COLO829 (cell line): ENCODE results near the gene C2orf49.

Source experiments
- DNase-seq: peaks from one replicate; pipeline ENCODE4 v3.0.0; 2012; ENCODE audit warnings: low spot score

C2orf49 gene

DNA sequence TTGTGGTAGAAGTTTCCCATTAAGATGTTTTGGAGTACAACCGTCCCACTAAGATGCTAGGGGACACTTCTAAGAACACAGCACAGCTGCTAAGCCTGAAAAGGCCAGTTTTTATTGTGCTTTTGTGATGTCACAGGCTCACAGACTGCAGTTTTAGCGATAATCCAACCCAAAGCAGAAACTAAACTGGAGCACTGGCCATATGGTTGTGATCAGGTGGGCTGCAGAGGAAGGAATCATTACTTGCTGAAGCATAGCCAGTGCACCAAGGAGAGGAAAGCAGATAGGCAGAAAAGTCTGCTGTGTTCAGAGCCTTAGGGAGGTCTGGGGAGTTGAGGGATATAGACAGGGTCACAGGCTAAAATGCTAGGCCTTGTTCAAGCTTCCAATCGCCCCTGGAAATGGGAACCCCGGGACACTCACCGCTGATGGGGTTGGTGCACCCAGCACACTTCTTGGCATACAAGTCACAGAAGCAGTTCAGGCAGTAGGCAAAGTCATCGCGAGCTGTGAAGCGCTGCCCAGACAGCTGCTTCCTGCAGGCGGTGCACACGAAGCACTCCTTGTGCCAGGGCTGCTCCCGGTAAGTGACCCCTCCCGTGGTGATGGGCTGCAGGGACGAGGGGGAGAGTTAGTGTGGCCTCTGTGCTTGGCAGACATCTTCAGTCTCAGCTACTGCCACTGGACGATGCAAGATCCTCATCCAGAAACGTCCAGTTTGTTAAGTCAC is 25.7 kb downstream of the C2orf49 start:
- no peak for DNase-seq

DNA sequence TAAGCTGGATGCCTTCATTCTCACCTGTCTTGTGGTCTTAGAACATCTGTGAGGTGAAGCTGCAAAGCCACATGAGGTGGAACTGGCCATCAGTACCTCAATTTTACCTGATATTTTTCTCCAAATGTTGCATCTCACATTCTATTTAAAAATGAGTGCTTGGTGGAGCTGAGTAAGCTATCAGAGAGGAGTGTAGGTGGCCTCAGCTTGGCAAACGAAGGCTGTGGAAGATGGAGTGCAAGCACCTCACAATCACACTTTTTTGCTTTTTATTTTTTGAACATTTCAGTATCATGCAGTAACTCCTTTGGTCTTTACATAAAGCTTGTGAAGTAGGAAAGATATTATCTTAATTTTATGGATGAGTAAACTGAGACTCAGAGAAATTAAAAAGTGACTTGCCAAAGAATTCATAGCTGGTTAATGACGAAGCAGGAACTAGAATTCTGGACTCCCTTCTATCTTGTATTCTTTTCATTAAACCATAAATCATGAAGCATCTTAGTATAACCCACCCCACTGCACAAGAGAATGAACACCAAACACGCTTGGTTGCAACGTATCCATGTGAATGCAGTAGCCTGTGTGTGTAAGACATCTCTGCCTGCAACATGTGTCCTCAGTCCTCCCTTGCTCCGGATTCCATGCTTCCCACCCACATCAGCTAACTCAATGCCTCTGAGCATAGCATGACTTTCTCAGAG is 27.2 kb downstream of the C2orf49 start:
- DNase-seq, result no peak

DNA sequence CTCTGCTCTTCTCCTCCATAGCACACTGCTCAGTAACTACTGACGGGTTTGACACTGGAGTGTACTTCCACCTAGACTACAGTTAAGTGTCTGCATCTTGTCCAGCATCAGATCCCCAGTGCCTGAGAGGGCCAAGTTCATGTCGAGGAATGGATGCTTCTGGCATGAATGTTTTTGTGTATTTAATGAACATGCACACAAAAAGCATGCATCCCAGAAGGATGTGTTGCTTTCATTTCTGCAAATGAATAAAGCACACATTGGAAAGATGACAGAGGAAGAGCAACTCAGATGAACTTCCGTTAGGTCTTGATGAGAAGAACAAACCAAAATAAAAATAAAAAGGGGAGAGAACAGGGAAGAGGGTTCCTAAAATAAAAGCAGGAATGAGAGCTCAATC is 27.9 kb downstream of the C2orf49 start:
- DNase-seq, result no peak

DNA sequence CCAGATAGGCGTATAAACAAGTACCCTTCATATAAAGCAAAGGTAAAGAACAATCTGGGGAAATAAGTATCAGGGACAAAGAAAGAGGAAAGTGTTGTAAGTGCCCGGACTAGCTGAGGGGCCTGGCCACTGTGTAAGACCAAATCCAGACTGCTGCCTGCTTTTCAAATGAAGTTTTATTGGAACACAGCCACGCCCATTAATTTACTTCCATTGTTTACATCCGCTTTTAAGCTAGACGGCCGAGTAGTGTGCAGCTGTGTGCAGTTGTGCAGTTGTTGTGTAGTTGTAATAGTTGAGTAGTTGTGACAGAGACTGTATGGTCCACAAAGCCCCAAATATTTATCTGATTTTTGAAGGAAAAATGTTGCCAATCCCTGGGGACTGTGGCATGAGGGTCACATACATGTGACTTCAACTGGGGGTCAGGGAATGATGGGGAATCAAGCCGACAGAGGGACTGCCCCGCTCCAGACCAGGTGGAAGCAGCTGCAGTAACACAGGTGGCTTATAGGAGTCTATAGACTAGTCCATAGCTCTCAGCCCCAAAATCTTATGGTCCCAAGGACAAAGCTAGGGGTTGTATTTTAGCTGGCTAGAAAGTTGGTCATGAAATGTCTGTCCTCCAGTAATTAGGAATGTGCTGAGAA is 31.5 kb downstream of the C2orf49 start:
- no peak for DNase-seq

DNA sequence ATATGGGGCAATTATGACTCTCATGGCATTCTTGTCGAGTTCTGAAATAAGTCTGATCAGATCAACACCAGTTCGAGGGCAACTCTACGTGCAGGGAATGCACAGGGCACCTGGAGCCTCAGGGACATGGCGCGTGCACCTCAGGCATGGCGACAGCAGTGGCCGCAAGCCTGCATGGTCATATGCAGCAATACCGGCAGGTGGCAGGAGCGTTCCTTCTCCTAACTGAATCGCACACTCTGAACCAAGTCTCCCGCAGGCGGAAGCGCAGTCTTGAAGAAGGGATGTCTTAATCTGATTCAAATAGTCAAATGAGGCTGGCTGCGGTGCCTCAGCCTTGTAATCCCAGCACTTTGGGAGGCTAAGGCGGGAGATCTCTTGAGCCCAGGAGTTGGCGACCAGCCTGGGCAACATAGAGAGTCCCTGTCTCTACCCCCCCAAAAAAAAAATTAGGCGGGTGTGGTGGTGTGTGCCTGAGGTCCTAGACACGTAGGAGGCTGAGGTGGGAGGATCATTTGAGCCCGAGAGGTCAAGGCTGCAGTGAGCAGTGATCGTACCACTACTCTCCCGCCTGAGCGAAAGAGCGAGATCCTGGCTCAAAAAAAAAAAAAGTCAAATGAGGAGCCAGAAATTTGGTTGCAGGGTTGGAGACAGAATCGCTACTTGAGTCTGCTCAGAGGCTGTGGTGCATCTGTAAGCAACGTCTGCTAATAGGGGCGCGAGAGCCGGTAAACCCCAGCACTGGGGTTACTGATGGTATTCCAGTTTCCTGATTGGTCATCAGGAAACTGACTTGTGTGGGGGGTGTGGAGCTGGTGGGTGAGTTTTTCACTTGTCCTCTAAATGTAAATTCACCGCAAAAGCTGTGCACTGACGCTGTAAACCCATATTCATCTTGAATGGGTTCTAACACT is 32.7 kb downstream of the C2orf49 start:
- DNase-seq, result peak; percentile 71

DNA sequence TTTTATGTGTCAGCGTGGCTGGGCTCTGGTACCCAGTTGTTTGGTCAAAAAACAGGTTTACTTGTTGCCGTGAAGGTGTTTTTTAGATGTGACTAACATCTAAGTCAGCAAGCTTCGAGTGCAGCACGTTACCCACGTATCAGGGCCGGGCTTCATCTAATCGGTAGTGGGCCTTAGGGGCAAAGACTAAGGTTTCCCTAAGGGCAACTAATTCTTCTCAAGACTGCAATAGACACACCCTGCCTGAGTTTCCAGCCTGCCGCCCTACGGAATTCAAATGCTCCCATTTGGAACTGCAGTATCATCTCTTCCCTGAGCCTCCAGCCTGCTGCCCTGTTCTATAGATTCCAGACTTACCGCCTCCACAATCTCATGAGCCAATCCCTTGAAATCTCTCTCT is 33.8 kb downstream of the C2orf49 start:
- DNase-seq, result no peak

DNA sequence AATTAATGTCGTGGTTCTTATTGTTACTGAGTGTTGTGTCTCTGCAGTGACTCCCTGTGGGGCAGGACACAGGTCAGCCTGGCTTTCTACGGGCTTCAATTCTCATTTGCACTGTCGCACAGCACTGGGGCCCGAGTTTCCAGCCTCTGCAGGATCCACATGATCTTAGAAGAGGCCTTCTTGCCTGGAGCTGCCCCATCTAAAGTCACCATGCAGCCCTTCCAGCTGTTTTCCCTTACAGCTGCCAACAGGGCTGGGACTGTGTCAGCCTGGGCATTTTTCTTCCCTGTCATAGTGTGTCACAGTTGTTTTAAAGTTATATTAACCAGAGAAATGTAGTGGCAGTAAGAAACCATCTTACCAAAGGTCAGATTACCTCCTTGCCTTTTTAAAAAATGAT is 34.5 kb downstream of the C2orf49 start:
- no peak for DNase-seq

DNA sequence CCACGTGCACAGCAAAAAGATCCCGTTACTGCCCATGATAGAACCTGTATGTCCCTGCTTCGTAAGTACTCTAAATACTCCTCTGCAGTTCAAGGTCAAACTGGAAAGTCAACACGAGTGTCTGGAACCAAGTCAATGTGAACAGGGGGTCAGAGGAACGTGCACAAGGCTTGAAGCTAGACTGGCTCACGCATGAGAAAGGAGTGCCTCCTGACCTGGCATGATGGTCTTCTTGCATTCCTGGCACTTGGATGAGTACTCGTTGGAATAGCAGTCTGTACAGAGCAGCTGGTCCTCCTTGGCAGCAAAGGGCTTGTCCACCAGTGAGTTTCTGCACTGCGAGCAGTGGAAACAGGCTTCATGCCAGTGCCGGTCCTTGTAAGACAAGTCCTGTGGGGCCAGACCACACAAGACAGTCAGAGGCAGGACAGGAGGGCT is 36.0 kb downstream of the C2orf49 start:
- no peak for DNase-seq

DNA sequence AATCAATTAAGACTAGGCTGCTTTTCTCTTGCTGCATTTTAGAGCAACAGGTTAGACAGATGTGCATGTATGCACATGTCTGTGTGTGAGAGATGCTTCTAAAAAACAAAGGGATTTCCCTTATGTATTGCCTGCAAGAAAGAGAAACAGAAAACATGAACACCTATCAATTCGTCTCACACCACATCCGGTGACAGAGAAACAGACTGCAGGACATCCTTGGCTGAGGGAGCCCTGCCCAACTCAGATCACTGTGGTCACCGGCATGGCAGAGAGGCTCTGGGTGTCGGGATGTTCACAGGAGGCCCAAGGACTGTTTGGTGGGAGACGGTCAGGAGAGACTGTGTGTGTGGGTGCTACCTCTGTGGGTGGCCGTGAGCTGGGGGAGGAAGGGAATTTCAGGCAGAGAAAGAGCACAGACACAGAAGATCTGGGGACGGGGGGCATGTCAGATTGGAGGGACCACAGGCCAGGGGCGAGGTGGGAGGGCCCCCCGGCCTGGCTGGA is 36.6 kb downstream of the C2orf49 start:
- DNase-seq, result no peak

DNA sequence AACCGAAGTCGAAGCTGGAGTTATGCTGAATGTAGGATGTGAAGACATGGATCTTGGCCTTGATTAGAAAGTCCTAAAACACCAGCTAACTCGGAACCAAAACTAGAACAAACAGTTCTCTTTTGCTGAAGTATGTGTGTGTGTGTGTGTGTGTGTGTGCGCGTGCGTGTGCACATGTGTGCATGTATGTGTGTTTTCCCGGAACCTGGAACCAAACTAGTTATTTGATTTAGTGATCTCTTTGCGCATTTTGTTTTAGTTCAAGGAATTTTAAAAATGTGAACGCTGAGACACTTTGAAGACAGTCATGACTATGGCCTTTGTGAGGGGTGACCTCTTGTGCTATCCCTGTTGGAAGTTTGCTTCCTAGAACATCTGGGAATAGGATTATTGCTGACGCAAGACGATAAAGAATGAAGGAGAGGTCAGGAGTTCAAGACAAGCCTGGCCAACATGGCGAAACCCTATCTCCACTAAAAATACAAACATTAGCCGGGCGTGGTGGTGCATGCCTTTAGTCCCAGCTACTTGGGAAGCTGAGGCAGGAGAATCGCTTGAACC is 37.7 kb downstream of the C2orf49 start:
- DNase-seq, result peak; percentile 42

DNA sequence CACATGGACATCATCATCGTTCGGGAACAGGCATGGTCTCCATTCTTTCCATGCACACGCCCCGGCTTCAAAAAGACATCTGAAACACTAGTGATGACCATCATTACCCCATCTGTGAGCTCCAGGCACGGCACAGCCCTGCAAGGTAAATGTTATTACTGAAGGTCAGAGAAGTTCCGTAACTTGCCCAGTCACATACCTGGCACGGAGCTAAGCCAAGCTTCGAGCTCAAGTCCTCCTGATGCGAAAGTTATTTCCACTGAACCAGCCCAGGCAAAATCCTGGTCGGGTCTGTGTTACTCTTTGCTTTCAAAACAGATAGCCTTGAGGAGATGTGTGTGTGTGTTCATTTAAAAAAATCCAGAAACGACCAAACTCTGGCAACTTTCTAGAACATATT is 38.7 kb downstream of the C2orf49 start:
- DNase-seq, result no peak

DNA sequence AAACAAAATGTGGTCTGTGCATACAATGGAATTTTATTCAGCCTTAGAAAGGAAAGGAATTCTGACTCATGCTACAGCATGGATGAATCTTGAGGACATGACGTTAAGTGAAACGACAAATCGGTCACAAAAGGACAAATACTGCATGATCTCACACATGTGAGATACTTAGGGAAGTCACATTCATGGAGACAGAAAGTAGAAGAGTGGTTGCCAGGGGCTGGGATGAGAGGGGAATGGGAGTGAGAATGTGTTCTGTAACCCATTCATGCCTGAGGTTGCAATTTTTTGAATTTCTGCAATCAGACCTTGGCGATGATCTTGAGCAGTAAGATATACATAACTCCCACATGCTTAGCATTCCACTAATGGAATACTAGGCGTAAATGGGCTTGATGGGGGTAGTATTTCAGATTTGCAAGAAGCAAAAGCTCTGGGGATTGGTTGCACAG is 39.5 kb downstream of the C2orf49 start:
- DNase-seq, result no peak

DNA sequence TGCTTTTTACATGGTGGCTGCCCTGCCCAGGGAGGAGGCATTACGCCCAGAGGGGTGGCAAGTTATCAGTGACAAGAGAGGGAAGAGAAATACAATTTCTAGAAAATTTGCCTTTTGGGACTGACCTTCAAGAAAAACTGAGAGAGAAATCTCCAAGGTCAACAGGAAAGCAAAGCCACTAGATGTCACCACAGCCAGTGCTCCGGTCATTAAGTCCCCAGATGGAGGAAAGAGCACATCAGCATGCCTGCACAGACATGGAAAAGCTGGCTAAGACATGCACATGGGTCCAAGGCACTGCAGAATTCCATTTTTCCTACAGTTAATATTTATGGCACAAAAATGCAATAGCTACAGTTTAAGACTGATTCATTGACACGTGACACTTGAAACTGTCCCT is 40.5 kb downstream of the C2orf49 start:
- no peak for DNase-seq

DNA sequence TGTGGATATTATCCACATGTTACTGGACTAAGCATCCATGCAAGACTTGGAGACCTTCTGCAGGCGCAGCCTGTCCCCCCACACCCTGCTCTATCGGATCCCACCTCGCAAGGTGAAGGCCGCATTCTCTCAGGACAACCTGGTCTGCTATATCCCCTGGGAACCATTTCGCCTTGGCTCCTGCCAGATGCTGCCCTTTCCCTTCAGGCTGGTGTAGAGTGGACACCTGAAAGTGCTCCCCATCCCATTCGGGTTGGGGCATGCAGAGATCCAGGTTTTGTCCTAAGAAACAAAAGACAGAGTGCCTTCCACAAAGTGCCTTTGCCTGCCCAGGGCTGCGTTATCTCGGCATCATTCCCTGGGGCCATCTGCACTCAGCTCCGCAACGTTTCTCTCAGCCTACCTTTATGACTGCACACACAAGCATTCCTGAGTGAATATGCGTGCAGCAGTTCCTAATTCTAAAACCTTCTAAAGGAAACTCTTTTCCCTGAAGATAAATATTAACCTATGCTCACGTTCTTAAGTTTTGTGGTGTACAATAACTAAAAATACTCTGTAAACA is 41.0 kb downstream of the C2orf49 start:
- DNase-seq, result no peak

DNA sequence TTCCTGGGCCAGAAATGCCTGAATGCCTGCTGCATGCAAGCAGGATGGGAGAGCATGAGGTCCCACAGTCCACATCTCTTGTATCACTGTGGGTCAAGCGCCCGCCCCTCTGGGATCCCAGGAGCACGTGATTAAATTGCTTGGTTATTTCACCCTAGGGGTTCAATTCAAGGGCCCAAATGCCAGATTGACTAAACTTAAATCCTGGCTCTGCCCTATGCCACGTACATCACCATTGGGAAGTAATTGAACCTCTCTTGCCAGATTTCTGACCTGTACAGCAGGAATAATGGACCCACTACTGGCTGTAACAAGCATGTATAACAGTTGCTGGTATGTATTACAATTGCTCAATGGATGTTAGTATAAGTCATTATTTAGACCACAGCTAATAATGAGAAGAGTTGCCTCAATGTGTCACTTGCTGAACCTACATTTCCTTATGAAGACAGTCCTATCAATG is 41.6 kb downstream of the C2orf49 start:
- no peak for DNase-seq

DNA sequence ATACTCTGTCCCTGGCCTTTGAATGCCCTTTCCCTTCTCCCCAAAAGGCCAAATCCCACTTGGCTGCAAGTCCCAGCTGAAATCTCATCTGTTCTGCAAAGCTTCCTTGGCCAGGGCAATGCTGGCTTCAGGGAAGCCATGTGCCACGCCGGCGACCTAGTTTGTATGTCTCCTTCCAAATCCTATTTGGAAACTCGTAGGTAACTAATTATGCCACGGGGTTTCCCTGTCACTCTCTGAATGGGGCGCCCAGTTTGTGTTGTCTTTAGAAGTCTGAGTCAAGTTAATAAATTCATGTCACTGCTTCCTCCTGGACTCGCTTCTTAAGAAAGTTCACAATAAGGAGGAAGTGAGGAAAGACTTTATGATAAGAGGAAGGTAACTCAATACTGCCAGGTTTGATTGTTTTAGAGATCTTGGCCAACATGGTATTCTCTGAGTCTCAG is 42.4 kb downstream of the C2orf49 start:
- no peak for DNase-seq

DNA sequence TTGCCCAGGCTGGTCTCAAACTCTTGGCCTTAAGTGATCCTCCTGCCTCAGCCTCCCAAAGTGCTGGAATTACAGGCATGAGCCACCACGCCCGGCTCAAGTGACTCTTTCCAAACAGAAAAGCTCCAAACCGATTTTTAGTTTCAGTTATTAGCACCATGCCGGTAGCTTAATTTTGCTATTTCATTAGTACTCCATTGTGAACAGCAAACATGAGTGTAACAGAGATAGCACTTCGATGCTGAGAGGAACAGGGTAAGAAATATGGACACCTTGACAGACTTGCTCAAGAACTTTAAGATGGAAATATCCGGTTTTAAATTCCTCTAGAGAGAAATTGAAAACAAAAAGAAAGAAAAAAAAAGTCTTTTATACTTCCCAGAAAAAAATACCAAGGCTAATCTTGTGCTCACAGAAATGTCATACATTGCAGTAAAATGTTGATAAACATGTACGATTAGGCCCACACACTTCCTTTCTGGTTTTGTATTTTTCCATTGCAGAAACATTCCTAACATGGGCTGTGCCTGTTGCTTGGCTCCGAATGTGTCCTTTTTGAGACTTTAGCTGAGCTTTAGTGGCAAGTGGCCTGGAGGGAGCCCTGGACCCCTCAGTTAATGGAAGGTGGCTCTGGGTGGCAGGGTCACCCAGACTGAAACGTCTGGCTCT is 43.2 kb downstream of the C2orf49 start:
- no peak for DNase-seq

DNA sequence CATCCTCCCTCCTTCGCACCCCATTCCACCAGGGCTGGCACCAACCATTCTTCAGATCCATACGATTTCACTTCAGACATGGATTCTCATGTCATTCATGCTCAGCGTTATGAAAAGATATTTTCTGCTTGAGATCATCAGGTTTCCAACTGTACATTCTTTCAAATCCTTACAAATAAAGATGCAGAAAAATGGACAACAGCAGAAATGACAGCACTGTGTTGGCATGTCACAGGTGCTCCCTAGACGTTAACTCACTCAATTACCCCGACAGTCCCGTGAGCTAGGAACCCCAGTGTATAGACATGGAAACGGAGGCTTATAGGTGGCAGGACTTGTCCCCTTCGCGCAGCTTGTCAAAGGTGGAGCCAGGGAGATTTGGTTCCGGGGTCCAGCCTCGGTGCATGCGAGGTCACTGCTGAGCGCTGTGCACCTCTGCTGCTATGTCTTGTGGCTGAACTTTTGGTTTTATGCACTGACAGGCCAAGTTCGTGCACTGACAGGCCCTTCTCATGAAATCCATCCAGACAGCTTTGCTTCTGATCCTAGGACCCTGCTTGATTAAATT is 43.8 kb downstream of the C2orf49 start:
- DNase-seq, result no peak

DNA sequence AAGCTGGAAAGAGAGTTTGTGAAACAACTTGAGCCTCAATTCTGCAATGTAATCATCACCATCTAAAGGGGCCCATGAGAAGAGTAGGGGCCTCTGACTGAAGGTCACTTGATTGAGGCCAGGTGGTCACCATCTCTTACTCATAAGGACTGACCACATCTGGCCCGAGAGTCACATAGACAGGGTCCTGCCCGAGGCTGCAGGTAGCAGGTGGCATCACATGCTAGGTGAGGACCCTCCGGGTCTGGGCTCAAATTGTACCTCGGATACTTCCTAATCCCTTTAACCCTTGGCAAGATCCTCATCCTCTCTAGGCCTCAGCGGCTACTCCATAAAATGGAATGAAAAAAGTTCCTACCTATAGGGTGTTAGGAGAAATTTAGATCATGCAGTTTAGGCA is 44.8 kb downstream of the C2orf49 start:
- DNase-seq, result no peak
